Peyer's patch (tissue), 4 donors: ENCODE data around the gene HTRA1.

ENCODE experiments used
- CTCF ChIP-seq, 6 experiments: fragments of 450-650 bp in 4 of 6; fragments of 200-600 bp in 2 of 6; sonication (generic) in 1 of 6; IDR thresholded peaks; one replicate each; pipeline ENCODE4 v1.5.1; 2017 to 2019; ENCODE audit warnings: antibody characterized with exemption in 6 of 6, mild to moderate bottlenecking in 3 of 6, moderate library complexity in 1 of 6
- POLR2A ChIP-seq, 2 donors: fragments of 450-650 bp; IDR thresholded peaks; one replicate each; pipeline ENCODE4 v1.5.1; 2017; ENCODE audit warnings: antibody characterized with exemption in 2 of 2, mild to moderate bottlenecking in 2 of 2, moderate library complexity in 2 of 2

GRCh38 chr10:122551450-122551849 lies 90.1 kb downstream of the HTRA1 start:
- peak in 1 of 6 experiments; percentile 14 for TF ChIP-seq CTCF (IDR thresholded peaks at IDR 0.05)
- TF ChIP-seq POLR2A (IDR thresholded peaks at IDR 0.05) = no peak
